HFFc6 (cell line): Measurements from ENCODE around the gene TIGD3. TPM values are rescaled to one million over a fixed set of nuclear protein-coding genes. Genes with fewer than 3 reads are reported as not detected.
A peak's percentile ranks its signal among the peaks of the same experiment; 100 is the strongest.

Experiments
- DNase-seq: peaks from one replicate; pipeline ENCODE4 v3.0.0-alpha.2; 2018
- H3K27ac Mint-ChIP-seq: 2 replicates; pipeline ENCODE4 v1.8.0; 2020; ENCODE audit warnings: mild to moderate bottlenecking, mixed read lengths
- H3K27me3 Mint-ChIP-seq: 2 replicates; pipeline ENCODE4 v1.8.0; 2021; ENCODE audit warnings: mild to moderate bottlenecking, moderate library complexity, mixed read lengths; ENCODE audit not compliant: insufficient read depth
- H3K36me3 Mint-ChIP-seq: 2 replicates; pipeline ENCODE4 v1.8.0; 2021; ENCODE audit warnings: low read depth, mixed read lengths
- H3K4me1 Mint-ChIP-seq: 2 replicates; pipeline ENCODE4 v1.8.0; 2020; ENCODE audit warnings: low read depth, mixed read lengths
- H3K4me3 Mint-ChIP-seq: 2 replicates; pipeline ENCODE4 v1.8.0; 2020; ENCODE audit warnings: mild to moderate bottlenecking, moderate library complexity, mixed read lengths
- H3K9me3 Mint-ChIP-seq: 2 replicates; pipeline ENCODE4 v1.8.0; 2020; ENCODE audit warnings: mild to moderate bottlenecking, mixed read lengths
- total RNA-seq, 6 experiments: library from RNA; stranded (reverse); fragmentation: NEBNext Ultra II Directional; extraction: Animal tissue kit (Norgen Biotek cat#: 25700); gene quantifications; 2 replicates in 1 of 6; 3 replicates in 5 of 6; pipeline ENCODE4 v1.2.3, GENCODE V29; 2021
- TF ChIP-seq, protein P1 (sequence below): fragments of 200-600 bp; sonication (generic); IDR thresholded peaks from 2 replicates; pipeline ENCODE4 v1.5.0; 2021; ENCODE audit warnings: antibody characterized with exemption, mild to moderate bottlenecking

TIGD3 gene
- total RNA-seq, 6 experiments from 2014 or later, result 0.12 to 0.13 TPM; not detected in 4

DNA sequence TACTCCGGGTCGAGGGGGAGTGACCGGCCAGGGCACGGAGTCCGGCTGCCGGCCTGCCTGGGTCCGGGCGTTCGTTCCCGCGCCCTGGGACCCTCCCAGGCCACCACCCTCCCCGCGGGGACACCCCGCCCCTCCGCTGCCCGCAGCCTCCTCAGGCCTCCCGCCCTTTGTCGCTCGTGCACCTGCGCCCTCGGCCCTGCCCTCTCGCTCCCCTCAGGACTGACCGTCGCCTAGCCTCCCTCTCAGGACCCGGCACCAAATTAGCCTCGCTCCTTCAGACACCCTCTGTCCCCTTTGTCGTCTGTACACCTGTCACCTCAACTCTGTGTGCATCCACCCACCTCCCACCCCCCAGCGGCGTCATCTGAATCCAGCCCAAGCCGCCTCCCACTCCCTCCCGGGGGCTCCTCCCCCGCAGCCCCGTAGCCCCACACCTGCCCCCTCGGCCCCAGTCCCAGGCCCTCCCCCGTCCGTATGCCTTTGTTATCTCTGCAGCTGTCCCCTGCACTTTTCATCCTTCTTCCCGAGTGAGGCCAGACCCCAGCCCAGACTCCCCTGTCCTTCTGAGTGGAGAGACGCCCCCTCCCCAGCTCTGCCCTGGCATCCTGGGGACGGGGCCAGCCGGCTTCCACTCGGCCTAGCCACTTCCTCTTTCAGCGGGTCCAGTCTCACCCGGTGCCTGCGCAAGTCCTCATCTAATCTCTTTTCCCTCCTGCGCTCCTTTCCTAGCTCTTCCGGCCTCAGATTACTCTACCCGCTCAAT, 643 bp downstream of the TIGD3 start:
- Mint-ChIP-seq H3K4me1 (peaks cover 35% of the 10 kb centered on the region), H3K4me3 (peak overlapping the region; percentile 77), H3K27ac (no peak overlapping the region), H3K27me3 (peaks cover 8% of the 10 kb centered on the region), H3K36me3 (no peaks in the 10 kb centered on the region), H3K9me3 (no peaks in the 10 kb centered on the region)
- no peak for DNase-seq
- TF ChIP-seq, protein P1, sequence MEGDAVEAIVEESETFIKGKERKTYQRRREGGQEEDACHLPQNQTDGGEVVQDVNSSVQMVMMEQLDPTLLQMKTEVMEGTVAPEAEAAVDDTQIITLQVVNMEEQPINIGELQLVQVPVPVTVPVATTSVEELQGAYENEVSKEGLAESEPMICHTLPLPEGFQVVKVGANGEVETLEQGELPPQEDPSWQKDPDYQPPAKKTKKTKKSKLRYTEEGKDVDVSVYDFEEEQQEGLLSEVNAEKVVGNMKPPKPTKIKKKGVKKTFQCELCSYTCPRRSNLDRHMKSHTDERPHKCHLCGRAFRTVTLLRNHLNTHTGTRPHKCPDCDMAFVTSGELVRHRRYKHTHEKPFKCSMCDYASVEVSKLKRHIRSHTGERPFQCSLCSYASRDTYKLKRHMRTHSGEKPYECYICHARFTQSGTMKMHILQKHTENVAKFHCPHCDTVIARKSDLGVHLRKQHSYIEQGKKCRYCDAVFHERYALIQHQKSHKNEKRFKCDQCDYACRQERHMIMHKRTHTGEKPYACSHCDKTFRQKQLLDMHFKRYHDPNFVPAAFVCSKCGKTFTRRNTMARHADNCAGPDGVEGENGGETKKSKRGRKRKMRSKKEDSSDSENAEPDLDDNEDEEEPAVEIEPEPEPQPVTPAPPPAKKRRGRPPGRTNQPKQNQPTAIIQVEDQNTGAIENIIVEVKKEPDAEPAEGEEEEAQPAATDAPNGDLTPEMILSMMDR, result no peak

DNA sequence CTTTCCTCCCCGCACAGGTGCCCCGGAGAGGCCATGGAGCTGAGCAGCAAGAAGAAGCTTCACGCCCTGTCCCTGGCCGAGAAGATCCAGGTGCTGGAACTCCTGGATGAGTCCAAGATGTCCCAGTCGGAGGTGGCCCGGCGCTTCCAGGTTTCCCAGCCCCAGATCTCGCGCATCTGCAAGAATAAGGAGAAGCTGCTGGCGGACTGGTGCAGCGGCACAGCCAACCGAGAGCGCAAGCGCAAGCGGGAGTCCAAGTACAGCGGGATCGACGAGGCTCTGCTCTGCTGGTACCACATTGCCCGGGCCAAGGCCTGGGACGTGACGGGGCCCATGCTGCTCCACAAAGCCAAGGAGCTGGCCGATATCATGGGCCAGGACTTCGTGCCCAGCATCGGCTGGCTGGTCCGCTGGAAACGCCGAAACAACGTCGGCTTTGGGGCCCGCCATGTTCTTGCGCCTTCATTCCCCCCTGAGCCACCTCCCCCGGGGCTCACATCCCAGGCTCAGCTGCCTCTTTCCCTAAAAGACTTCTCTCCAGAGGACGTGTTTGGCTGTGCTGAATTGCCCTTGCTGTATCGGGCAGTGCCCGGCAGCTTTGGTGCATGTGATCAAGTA, 1.3 kb downstream of the TIGD3 start:
- TF ChIP-seq, protein P1, result no peak
- Mint-ChIP-seq H3K27me3 (peaks cover 8% of the 10 kb centered on the region), H3K4me3 (peak overlapping the region; percentile 77), H3K9me3 (no peaks in the 10 kb centered on the region), H3K27ac (no peak overlapping the region), H3K36me3 (no peaks in the 10 kb centered on the region), H3K4me1 (peaks cover 35% of the 10 kb centered on the region)
- peak; percentile 7 for DNase-seq

DNA sequence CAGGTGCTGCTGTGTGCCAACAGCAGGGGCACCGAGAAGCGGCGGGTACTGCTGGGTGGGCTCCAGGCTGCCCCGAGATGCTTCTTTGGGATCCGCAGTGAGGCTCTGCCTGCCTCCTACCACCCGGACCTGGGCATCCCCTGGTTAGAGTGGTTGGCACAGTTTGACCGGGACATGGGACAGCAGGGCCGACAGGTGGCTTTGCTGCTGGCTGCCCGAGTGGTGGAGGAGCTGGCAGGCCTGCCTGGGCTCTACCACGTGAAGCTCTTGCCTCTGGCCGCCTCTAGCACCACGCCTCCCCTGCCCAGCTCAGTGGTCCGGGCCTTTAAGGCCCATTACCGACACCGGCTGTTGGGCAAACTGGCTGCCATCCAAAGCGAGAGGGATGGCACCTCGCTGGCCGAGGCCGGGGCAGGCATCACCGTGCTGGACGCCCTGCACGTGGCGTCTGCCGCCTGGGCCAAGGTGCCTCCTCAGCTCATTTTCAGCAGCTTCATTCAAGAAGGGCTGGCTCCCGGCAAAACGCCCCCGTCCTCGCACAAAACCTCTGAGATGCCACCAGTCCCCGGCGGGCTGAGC, 1.9 kb downstream of the TIGD3 start:
- Mint-ChIP-seq H3K4me3 (no peak overlapping the region), H3K9me3 (no peaks in the 10 kb centered on the region), H3K4me1 (peaks cover 35% of the 10 kb centered on the region), H3K27ac (no peak overlapping the region), H3K36me3 (no peaks in the 10 kb centered on the region), H3K27me3 (peaks cover 8% of the 10 kb centered on the region)
- no peak for DNase-seq
- TF ChIP-seq, protein P1, result no peak

DNA sequence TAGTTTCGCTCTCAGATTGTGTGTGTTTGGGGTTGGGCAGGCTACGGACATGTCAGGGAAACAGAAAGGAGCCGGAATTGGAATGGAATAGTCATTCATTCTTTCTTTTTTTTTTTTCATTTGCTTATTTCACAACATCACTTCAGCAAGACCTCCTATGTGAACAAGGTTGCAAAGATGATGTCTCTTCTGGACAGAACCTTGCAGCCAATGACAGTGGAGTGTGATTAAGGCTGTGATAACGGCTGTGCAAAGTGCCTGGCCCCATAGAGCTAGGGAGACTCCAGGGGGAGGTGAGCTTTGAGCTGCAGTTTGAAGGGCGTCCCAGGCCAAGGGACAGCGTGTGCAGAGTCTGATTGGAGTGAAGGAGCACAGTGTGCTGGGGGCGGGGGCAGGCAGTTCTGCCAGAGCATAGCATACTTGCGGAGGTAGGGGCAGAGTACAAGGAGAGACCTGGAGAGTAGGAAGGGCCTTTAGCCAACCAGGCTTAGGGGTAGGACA, 3.4 kb downstream of the TIGD3 start:
- Mint-ChIP-seq H3K27ac (no peak overlapping the region), H3K4me3 (no peak overlapping the region), H3K36me3 (no peaks in the 10 kb centered on the region), H3K27me3 (peaks cover 8% of the 10 kb centered on the region), H3K4me1 (peaks cover 30% of the 10 kb centered on the region), H3K9me3 (no peaks in the 10 kb centered on the region)
- TF ChIP-seq, protein P1, result no peak
- no peak for DNase-seq

DNA sequence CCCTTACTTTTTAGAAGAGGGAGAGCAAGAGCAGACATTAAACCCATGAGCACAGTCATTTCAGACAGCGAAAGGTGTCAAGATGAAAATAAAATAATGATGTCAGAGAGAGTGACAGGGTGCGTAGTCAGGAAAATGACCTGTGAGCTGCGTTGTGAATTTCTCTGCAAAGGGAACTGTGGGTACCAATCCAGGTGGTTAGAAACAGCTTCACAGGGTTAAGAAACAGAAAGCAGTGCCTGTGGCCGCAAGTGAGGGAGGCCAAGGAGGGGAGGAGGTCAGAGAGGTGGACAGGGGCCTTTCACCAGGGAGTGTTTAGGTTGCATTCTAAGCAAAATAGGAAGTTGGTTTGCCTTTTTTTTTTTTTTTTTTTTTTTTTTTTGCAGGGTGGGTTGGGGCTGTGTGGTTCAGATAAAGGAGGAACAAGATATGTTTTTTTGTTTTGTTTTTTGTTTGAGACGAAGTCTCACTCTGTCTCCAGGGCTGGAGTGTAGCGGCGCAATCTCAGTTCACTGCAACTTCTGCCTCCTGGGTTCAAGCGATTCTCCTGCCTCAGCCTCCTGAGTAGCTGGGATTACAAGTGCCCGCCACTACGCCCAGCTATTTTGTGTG, 7.9 kb downstream of the TIGD3 start:
- H3K4me1 Mint-ChIP-seq, result peaks cover 9% of the 10 kb centered on the region
- H3K4me3 Mint-ChIP-seq, result no peak overlapping the region
- H3K27ac Mint-ChIP-seq, result no peak overlapping the region
- no peak for DNase-seq
- no peaks in the 10 kb centered on the region for H3K36me3 Mint-ChIP-seq
- TF ChIP-seq, protein P1, result no peak
- peaks cover 5% of the 10 kb centered on the region for H3K27me3 Mint-ChIP-seq
- no peaks in the 10 kb centered on the region for H3K9me3 Mint-ChIP-seq
